HG02885 (cell line): ENCODE results near the gene AKR1B15.
"Not testable (repeated sequence)": the region's sequence is repeated elsewhere in the genome, so short reads cannot be mapped to it uniquely, and the experiment has no call there.

ENCODE experiments used
- ATAC-seq: cut with Tn5 transposase; IDR thresholded peaks from one replicate; pipeline ENCODE4 v1.9.1; 2021; ENCODE audit warnings: mild to moderate bottlenecking; ENCODE audit not compliant: unreplicated experiment, poor library complexity

Gene AKR1B15

DNA sequence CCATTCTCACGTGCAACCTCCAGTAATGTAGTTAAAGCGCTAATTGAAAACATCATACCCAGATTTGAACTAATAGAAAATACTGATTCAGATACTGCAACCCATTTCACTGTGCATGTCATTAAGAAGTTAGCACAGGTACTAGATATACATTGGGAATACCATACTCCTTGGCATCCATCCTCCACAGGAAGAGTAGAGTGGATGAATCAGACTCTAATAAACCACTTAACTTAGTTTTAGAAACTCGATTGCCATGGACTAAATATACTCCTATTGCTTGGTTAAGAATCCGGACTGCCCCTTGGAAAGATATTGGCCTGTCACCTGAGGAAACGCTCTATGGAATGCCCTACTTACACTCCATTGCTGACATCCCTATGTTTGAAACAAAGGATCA, 9.5 kb downstream of the AKR1B15 start:
- ATAC-seq: no peak

DNA sequence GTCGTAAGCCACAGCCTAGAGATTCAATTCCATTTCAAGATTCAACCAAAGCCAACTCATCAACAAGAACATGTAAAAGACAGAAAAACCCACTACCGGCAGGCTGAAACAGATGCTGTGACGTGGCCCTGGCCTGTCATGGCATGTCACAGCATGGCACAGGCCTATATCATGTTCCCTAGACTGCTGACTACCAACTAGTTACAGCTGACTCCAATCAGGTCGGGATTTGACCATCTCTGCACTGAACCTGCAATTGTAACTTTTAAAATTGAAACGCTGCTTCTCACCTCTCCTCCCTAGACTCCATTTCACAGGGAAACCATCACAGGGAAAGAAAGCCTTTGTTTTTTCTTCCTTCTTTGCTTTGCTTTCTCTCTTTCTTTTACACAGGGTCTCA, 12.7 kb downstream of the AKR1B15 start:
- ATAC-seq: not testable (repeated sequence)

DNA sequence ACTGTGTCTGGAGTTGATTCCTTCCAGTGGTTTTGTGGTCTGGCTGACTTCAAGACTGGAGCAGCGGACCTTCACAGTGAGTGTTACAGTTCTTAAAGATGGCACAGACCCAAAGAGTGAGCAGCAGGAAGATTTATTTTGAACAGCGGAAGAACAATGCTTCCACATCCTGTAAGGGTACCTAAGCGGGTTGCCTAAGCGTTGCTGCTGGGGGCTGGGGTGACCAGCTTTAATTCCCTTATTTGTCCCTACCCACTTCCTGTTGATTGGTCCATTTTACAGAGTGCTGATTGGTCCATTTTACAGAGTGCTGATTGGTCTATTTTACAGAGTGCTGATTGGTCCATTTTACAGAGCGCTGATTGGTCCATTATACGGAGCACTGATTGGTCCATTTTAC, 13.2 kb downstream of the AKR1B15 start:
- ATAC-seq: no peak

DNA sequence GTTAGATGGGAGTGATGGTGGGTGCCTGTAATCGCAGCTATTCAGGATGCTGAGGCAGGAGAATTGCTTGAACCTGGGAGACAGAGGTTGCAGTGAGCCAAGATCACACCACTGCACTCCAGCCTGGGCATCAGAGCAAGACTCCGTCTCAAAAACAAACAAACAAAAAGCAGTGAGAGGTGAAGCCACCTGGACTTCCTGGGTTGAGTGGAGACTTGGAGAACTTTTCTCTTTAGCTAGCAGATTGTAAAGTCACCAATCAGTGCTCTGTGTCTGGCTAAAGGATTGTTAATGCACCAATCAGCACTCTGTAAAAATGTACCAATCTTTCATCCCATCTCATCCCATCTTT, 14.5 kb downstream of the AKR1B15 start:
- ATAC-seq: not testable (repeated sequence)

DNA sequence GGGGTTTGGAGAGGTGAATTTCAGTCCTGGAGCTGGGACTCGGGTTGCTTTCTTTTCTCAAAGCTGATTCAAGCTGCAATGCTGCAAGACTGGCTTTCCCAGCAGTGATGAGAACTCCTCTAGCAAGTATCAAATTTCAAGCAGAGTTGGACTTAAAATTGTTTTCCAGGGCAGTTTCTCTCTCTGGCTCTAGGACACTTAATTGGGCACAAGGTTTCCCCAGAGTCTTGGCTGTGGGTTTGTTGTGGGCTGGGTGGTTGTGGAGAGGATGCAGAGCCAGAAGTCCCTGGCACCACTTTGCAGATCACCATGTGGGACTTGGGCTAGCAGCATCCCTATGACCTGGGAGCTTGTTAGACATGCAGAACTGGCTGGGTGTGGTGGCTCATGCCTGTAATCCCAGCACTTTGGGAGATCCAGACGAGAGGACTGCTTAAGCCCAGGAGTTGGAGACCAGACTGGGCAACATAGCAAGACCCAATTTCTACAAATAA, 16.8 kb downstream of the AKR1B15 start:
- no peak for ATAC-seq

DNA sequence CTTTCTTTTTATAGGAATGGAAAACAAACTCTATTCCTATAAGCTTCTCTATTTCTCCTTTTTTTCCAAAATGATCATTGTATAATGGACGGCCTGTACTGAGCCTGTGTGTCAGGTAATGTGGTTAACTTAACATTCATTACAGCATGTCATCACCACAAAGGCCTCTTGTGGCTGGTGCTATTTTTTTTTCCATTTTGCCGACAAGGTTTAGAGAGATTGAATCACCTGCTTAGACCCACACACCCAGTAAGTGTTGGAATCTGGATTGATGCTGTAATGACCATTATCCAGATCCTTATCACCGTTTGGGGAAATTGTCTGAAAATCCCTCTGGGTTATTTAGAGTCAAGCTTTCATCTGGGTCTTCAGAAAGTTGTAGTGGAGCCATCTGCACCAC, 18.5 kb downstream of the AKR1B15 start:
- ATAC-seq: no peak

DNA sequence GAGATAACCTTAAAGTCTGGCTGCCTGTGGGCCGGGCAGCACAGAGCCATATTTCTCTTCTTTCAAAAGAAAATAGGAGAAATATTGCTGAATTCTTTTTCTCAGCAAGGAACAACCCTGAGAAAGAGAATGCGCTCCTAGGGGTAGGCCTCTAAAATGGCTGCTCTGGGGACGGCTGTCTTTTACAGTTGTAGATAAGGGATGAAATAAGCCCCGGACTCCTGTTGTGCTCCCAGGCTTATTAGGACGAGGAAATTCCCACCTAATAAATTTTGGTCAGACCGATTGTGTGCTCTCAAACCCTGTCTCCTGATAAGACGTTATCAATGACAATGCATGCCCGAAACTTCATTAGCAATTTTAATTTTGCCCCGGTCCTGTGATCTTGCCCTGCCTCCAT, 21.1 kb downstream of the AKR1B15 start:
- not testable (repeated sequence) for ATAC-seq

DNA sequence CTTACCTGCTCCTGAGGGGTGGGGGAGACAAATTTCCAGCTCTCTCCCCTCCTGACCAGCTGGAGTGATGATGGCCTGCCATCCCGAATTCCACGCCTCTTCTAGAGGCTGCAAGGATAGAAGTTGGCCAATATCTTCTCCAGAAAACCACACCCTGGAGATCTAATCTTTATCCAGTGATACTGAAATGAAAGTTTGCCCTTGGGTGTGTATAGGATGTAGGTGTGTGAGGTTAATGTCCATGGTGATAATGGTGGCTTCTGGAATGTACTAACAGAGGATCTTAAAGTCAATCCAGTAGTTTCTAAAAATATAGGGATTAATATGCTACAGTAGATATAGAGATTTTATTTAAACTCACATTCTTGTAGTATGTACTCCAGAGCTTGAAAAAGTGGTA, 22.2 kb downstream of the AKR1B15 start:
- no peak for ATAC-seq

DNA sequence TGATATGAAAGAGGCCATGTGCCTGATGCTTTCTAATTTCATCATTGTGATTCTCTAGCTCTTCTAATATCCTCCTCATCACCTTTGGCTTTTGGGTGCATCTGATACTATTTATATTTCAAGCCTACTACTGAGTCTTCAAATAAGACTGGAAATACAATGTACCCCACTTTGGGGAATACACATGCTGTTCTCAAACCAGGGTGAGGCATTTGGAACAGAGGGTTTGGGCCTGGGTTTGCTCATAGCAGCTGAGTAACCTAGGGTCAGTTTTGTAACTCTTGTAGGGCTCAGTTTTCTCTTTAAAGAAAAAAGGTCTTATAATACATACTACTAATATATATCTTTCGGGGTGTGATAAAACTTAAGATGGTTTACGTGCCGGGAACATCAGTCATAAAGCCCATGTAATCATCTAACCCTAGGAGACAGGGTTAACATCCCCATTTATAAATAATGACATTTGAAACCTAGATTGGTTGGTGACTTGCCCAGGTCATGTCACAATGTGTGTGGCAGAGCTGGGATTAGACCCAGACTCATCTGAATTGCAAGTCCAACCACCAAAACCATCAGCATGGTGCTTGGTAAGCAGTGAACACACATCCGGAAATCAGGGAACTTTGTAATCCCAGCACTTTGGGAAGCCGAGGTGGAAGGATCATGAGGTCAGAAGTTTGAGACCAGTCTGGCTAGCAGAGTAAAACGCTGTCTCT, 23.0 kb downstream of the AKR1B15 start:
- ATAC-seq: no peak

DNA sequence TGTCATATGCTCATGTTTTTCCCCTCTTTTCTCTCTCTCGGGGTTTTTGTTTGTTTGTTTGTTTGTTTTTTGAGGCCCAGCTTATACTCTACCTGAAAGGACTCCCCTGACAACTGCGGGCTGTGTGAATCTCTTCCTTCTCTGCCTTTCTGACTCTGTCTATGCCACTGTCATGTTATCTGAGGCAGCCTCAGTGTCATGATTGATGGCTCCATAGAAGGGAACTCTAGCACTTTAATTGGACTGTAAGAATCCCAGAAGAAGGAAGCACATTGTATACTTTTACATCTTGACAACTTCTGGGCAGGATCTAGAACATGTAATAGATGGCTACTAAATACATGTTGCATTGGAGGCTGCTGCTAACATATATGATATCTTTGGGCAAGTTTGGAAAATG, 25.4 kb downstream of the AKR1B15 start:
- ATAC-seq: no peak

DNA sequence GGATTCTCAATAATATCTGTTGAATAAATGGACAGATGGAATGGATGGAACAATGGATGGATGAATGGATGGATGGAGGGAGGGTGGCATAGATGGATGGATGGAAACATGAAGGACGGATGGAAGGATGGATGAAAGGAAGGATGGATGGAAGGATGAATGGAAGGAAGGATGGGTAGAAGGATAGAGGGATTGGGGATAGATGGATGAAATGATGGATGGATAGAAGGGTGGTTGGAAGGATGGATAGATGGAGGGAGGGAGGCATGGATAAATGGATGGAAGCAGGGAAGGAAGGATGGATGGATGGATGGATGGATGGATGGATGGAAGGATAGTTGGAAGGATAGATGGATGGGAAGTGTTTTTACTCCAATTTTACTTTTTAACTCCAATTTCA, 35.4 kb downstream of the AKR1B15 start:
- no peak for ATAC-seq

DNA sequence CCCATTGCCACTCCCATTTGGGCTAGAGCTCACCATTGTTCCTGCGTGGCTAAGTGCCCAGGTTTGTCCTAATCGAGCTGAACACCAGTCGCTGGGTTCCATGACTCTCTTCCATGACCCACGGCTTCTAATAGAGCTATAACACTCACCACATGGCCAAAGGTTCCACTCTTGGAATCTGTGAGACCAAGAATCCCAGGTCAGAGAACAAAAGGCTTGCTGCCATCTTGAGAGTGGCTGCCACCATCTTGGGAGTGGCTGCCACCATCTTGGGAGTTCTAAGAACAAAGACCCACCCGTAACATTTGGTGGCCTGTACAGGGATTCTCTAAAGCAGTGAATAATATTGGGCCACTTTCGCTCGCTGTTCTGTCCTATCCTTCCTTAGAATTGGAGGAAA, 37.0 kb downstream of the AKR1B15 start:
- ATAC-seq: no peak

DNA sequence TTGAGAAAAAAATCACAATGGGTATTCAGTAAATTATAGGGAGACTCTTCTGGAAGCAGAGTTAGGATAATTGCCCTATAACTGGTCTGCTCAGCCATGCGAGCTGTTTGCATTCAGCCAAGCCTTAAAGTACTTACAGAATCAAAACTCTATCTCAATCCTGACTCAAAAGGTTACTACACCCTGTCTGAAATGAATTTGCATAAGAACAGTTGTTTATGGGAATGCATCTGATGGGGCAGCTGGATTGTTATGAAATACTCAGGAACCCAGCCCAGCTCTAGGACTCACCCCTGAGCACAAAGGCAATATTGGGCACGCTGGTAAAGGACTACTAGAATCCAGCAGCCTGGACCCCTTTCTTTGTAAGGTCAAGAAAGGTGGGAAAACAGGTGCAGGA, 38.8 kb downstream of the AKR1B15 start:
- no peak for ATAC-seq

DNA sequence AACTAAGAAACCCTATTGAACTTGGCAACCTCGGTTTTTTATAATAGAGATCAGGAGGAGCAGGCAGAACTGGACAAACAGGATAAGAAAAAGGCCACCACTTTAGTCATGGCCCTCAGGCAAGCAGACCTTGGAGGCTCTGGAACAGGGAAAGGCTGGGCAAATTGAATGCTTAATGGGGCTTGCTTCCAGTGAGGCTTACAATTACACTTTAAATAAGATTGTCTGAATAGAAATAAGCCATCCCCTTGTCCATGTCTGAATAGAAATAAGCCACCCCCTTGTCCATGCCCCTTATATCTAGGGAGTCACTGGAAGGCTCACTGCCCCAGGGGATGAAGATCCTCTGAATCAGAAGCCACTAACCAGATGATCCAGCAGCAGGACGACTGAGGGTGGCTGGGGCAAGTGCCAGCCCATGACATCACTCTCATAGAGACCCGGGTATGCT, 40.6 kb downstream of the AKR1B15 start:
- ATAC-seq: no peak

DNA sequence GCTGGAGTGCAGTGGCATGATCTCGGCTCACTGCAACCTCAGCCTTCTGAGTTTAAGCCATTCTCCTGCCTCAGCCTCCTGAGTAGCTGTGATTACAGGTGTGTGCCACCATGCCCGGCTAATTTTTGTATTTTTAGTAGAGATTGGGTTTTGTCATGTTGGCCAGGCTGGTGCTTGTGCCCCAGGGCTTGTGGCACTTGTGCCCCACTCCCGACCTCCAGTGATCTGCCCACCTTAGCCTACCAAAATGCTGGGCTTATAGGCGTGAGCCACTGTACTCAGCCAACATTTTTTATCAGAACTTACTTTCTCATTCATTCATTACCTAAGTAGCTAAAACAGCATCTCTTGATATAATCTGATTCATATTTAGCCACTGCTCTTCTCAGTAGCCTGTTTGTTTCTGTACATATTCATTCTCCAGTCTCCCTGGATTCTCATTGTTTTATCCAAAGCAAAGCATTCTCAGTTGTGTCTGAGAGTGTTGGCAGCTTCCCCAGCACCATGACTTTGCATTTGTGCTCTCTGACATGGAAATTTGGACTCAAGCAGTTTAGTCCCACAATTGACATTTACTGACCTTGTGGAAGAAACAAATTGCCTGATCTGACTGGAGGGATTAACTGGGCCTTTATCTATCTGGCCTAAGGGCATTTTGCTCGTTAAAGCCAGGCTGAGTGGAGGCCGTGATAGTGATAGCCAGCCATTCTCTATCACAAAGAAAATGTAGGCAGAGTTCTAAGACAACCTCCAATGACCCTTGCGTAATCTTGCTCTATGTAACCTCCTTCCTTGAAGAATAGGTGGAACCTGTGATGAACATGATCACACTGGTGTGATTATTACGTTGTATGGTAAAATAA, 44.9 kb downstream of the AKR1B15 start:
- ATAC-seq: no peak

DNA sequence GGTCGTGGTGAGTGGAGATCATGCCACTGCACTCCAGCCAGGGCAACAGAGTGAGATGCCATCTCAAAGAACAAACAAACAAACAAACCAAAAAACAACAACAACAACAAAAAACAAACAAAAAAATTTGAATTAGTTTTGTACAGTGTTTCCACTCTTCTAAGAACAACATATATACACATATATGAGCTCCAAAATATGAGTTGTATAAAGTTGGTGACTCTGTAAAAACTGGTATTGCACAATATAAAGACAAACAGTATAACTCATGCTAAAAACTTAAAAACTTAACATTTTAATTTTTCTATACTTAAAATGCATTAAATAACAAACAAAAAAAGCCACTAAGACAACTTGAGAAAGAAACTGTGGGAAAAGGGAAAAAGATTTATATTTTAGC, 46.0 kb downstream of the AKR1B15 start:
- ATAC-seq: no peak

DNA sequence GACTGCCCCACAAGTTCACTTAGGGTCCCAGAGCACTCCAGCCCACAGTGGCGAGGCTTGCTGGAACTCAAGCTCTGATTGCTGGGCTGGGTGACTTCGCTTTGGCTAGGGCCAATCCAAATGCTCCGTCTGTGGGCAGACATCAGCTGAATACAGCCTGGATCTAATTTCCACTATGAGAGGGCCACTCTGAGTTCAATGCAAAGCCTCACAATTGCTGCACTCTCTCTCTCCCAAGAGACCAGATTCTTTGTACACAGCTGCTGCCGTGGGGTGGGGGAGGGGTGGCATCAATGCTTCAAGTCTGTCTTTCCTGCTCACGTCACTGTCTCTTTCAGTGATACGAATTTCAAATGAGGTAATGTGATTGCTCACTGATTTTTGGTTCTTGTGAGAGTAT, 50.5 kb downstream of the AKR1B15 start:
- ATAC-seq: no peak

DNA sequence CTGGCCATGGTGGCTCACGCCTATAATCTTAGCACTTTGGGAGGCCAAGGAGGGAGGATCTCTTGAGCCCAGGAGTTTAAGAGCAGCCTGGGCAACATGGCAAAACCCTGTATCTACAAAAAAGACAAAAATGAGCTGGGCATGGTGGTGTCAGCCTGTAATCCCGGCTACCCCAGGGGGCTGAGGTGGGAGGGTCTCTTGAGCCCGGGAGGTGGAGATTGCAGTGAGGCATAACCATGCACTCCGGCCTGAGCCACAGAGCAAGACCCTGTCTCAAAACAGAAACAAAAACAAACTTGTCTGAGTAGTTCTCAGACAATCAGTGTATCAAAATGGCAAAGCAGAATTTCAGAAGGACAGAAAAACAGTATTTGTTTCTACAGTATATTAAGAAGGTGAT, 52.5 kb downstream of the AKR1B15 start:
- no peak for ATAC-seq

DNA sequence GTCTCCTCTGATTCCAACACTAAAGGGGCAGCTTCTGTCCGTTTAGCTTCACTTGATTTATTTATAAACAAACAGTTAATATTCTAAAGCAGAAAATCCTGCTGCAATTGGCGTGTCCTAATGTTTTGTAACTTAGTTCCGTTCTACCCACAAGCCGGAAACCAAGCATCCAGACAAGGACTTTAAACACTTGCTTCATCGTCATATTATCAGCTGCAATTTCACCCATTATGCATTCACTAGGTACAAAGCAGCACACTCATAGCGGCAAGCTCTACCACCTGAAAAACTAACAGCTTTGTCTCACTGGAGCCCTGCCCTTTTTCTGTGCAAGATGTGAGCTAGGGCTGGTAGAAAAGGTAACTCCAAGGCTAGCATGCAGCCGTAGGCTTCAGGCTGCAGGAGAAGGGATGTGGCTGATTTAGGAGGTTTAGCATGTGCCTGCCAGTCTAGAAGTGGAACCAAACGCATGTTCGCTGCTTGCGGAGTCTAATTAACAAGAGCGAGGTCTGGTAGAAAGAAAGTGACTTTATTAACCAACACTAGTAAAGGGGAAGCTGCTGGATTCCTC, 54.1 kb downstream of the AKR1B15 start:
- ATAC-seq: no peak

DNA sequence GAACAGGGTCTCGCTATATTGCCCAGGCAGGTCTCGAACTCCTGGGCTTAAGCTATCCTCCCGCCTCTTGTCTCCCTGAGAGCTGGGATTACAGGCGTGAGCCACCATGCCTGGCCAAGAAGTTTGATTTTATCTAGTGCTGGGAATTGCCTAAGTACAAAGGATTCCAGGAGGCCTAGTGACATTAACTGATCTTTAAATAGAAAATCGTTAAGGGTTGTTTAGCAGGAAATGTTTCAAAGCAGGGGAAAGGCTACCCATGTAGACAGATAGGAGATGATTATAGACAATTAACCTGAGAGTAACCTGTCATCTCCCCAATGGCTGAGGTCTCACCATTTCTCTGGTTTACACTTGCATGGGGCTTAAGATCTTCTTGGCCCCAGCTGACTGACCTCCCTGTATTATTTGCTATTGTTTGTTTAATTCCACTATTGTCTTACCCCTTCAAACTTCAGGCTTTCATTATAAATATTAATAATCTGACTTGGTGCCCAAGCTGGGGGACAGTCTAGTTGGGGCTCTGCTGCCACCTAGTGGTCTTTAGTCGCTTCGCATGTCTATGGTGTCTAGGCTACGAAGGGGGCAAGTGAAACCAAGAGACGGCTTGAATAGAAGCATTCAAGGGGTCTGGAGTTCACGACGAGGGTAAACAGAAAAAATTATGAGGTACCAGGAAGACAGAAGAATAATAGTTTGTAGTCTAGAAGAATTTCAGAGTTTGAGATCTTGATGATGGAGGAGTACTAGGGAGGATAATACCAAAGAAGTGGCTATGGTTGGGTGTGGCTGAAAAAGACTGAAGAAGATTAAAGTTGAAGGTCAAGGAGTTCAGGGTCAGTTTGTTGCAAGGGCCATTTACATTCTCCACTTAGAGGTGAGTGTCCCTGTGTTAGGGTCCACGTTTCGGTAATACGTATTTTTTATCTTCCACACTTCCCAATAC, 57.3 kb downstream of the AKR1B15 start:
- ATAC-seq: peak; percentile 82
